CD8-positive, alpha-beta memory T cell (primary cell): ENCODE results near the gene AUTS2. TPM values are rescaled to one million over a fixed set of nuclear protein-coding genes. Genes with fewer than 3 reads are reported as not detected.

Source experiments
- CTCF ChIA-PET: fragments of 350-600 bp; sonication (Branson Sonifier 250); formaldehyde crosslinking; loops from one replicate; lab custom pipeline; 2021; ENCODE audit warnings: antibody characterized with exemption; lab: Charles Lee
- POLR2A ChIA-PET: fragments of 350-600 bp; sonication (Branson Sonifier 250); formaldehyde crosslinking; loops from one replicate; lab custom pipeline; 2021; ENCODE audit warnings: antibody characterized with exemption; lab: Charles Lee
- DNase-seq, 5 donors: peaks; one replicate each; pipeline versions ENCODE4 v3.0.0 to v3.0.0-alpha.2; 2020 to 2022; ENCODE audit warnings: mixed read lengths in 1 of 5
- H3K27ac ChIP-seq: one replicate; pipeline ENCODE4 v1.7.0; 2013; ENCODE audit warnings: low read depth, mild to moderate bottlenecking, low read length, moderate library complexity
- H3K27me3 ChIP-seq: 2 replicates; pipeline ENCODE4 v1.7.0; 2013; ENCODE audit warnings: low read length, mild to moderate bottlenecking; ENCODE audit not compliant: insufficient read depth, poor library complexity, severe bottlenecking
- H3K36me3 ChIP-seq: 2 replicates; pipeline ENCODE4 v1.7.0; 2013; ENCODE audit warnings: mild to moderate bottlenecking, low read length, moderate library complexity; ENCODE audit not compliant: insufficient read depth
- H3K4me1 ChIP-seq: 2 replicates; pipeline ENCODE4 v1.7.0; 2013; ENCODE audit warnings: mild to moderate bottlenecking, low read length, moderate library complexity; ENCODE audit not compliant: insufficient read depth
- H3K4me3 ChIP-seq: 2 replicates; pipeline ENCODE4 v1.7.0; 2013; ENCODE audit warnings: mild to moderate bottlenecking, low read length
- H3K9me3 ChIP-seq: 2 replicates; pipeline ENCODE4 v1.7.0; 2013; ENCODE audit warnings: mild to moderate bottlenecking, low read length
- H3K27ac Mint-ChIP-seq, 8 donors: one replicate each; pipeline ENCODE4 v1.8.0; 2020 to 2021; ENCODE audit warnings: mixed read lengths in 8 of 8, mild to moderate bottlenecking in 6 of 8, inconsistent platforms in 3 of 8, moderate library complexity in 3 of 8
- H3K27me3 Mint-ChIP-seq, 2 donors: one replicate each; pipeline ENCODE4 v1.8.0; 2020 to 2021; ENCODE audit warnings: mixed read lengths in 2 of 2, mild to moderate bottlenecking in 1 of 2, moderate library complexity in 1 of 2
- H3K36me3 Mint-ChIP-seq, 3 donors: one replicate each; pipeline ENCODE4 v1.8.0; 2020 to 2021; ENCODE audit warnings: mixed read lengths in 3 of 3, inconsistent platforms in 1 of 3, mild to moderate bottlenecking in 1 of 3
- H3K4me1 Mint-ChIP-seq, 3 donors: one replicate each; pipeline ENCODE4 v1.8.0; 2020 to 2021; ENCODE audit warnings: mixed read lengths in 3 of 3, inconsistent platforms in 1 of 3, mild to moderate bottlenecking in 1 of 3
- H3K4me3 Mint-ChIP-seq, 7 donors: one replicate each; pipeline ENCODE4 v1.8.0; 2020 to 2021; ENCODE audit warnings: mixed read lengths in 7 of 7, mild to moderate bottlenecking in 6 of 7, moderate library complexity in 4 of 7, inconsistent platforms in 2 of 7
- H3K9me3 Mint-ChIP-seq, 5 donors: one replicate each; pipeline ENCODE4 v1.8.0; 2020 to 2022; ENCODE audit warnings: mixed read lengths in 5 of 5, mild to moderate bottlenecking in 3 of 5, moderate library complexity in 2 of 5, inconsistent platforms in 1 of 5
- polyA plus RNA-seq: library from polyadenylated mRNA; unstranded; fragments of 300-500 nt; fragmentation: Illumina TruSeq; gene quantifications from one replicate; pipeline ENCODE4 v1.2.3, GENCODE V29; 2021
- total RNA-seq, 2 experiments: library from RNA; stranded (reverse); gene quantifications; one replicate each; pipeline ENCODE4 v1.2.3, GENCODE V29; 2021

The AUTS2 gene
- total and polyA plus RNA-seq, 3 experiments from 2014 or later, result 4.4 to 9.9 (median 5.3) TPM

- Histone ChIP-seq H3K9me3 (no peaks in the 10 kb centered on the region), H3K4me1 (no peaks in the 10 kb centered on the region), H3K4me3 (no peak overlapping the region), H3K27me3 (no peaks in the 10 kb centered on the region), H3K36me3 (no peaks in the 10 kb centered on the region), H3K27ac (no peak overlapping the region)
- CTCF ChIA-PET, result no interaction called here
- Mint-ChIP-seq H3K27ac (no peak overlapping the region), H3K4me1 (no peaks in the 10 kb centered on the region), H3K27me3 (peaks cover 3 to 10% of the 10 kb centered on the region in 2 donors), H3K9me3 (peaks cover 0 to 4% (median 0%) of the 10 kb centered on the region in 5 donors), H3K36me3 (no peaks in the 10 kb centered on the region), H3K4me3 (no peak overlapping the region)
- POLR2A ChIA-PET, result no interaction called here
- no peak for DNase-seq
Measured at GRCh38 chr7:69989551-69989950, 391.3 kb downstream of the AUTS2 start.

DNA sequence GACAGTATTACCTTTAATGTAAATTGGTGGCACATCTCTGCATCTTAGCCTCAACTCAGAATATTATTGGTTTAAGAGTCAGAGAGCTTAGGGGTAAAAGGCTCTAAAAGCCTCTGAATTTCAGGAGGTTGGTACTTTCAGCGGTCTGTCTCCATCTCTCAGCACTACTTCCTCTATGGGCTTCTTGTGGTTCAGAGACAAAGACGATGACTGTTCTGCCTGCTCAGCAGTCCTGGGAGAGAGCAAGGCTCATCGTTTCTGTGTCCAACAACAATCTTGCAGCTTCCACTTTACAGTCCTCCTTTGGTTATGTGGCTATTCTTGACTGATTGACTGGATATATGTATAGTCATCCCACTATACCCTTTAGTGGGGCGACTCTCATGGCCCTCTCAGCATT is 394.7 kb downstream of the AUTS2 start:
- DNase-seq, result no peak
- H3K36me3 ChIP-seq, result no peaks in the 10 kb centered on the region
- Mint-ChIP-seq H3K9me3 (no peaks in the 10 kb centered on the region), H3K27ac (no peak overlapping the region), H3K36me3 (no peaks in the 10 kb centered on the region), H3K4me3 (no peak overlapping the region), H3K27me3 (peaks cover 5 to 8% of the 10 kb centered on the region in 2 donors), H3K4me1 (no peaks in the 10 kb centered on the region)
- H3K4me1 ChIP-seq, result no peaks in the 10 kb centered on the region
- H3K9me3 ChIP-seq, result no peaks in the 10 kb centered on the region
- H3K4me3 ChIP-seq, result no peak overlapping the region
- H3K27ac ChIP-seq, result no peak overlapping the region
- POLR2A ChIA-PET, result no interaction called here
- H3K27me3 ChIP-seq, result no peaks in the 10 kb centered on the region
- CTCF ChIA-PET, result no interaction called here

GRCh38 chr7:69994218-69994617 is 395.9 kb downstream of the AUTS2 start:
- Mint-ChIP-seq H3K27ac (peak overlapping the region in 1 of 8 donors; percentile 48), H3K9me3 (no peaks in the 10 kb centered on the region), H3K27me3 (peaks cover 2 to 7% of the 10 kb centered on the region in 2 donors), H3K36me3 (no peaks in the 10 kb centered on the region), H3K4me1 (no peaks in the 10 kb centered on the region), H3K4me3 (no peak overlapping the region)
- no peak overlapping the region for H3K27ac ChIP-seq
- H3K36me3 ChIP-seq, result no peaks in the 10 kb centered on the region
- H3K9me3 ChIP-seq, result no peaks in the 10 kb centered on the region
- no peak overlapping the region for H3K4me3 ChIP-seq
- CTCF ChIA-PET, result no interaction called here
- DNase-seq, result no peak
- H3K27me3 ChIP-seq, result no peaks in the 10 kb centered on the region
- POLR2A ChIA-PET, result no interaction called here
- no peaks in the 10 kb centered on the region for H3K4me1 ChIP-seq

DNA sequence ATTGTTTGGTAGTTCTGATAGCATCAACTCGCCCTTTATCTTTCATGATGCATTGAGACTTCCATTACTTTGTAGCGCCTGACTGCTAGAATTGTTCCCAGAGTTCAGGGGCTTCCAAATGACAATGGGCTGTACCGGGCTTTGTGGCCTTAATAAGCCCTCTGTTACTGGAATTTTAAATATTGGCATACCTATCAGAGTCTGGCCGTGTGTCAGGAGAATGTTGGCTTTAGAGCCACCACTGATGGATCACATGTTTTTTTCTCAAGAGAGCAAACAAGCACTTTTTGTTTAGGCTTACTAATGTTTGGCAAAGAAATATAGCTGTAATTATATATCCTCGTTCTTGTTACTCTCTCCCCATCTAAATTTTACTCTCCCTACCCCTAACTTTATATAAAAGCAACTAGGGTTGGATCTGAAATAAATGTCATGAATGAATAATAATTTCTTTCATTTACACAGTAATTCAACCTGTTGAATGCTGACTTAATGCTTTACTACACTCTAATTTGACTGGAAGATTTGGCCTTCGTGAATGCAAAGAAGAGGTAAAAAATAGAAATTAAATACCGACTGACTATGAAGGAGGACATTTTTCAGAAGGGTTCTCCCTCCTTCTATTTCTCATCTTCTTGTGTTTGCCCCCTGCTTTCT is 396.7 kb downstream of the AUTS2 start:
- H3K4me1 ChIP-seq, result no peaks in the 10 kb centered on the region

GRCh38 chr7:69996121-69996520 is 397.8 kb downstream of the AUTS2 start:
- ChIA-PET CTCF (no interaction called here), POLR2A (no interaction called here)
- no peak overlapping the region for H3K27ac Mint-ChIP-seq
- H3K4me3 Mint-ChIP-seq, result no peak overlapping the region
- no peaks in the 10 kb centered on the region for H3K4me1 ChIP-seq
- no peaks in the 10 kb centered on the region for H3K36me3 Mint-ChIP-seq
- H3K4me3 ChIP-seq, result no peak overlapping the region
- no peaks in the 10 kb centered on the region for H3K9me3 Mint-ChIP-seq
- no peak for DNase-seq
- H3K4me1 Mint-ChIP-seq, result no peaks in the 10 kb centered on the region
- H3K36me3 ChIP-seq, result no peaks in the 10 kb centered on the region
- H3K27me3 ChIP-seq, result no peaks in the 10 kb centered on the region
- H3K9me3 ChIP-seq, result no peaks in the 10 kb centered on the region
- no peak overlapping the region for H3K27ac ChIP-seq
- H3K27me3 Mint-ChIP-seq, result peaks cover 0 to 2% of the 10 kb centered on the region in 2 donors

More for the DNA sequence above, 396.7 kb downstream of the AUTS2 start:
- Mint-ChIP-seq H3K36me3 (no peaks in the 10 kb centered on the region), H3K27ac (no peak overlapping the region), H3K27me3 (peaks cover 2 to 4% of the 10 kb centered on the region in 2 donors), H3K9me3 (no peaks in the 10 kb centered on the region), H3K4me3 (no peak overlapping the region), H3K4me1 (no peaks in the 10 kb centered on the region)
- CTCF ChIA-PET, result no interaction called here
- Histone ChIP-seq H3K27ac (no peak overlapping the region), H3K36me3 (no peaks in the 10 kb centered on the region), H3K9me3 (no peaks in the 10 kb centered on the region), H3K4me3 (no peak overlapping the region), H3K27me3 (no peaks in the 10 kb centered on the region)
- no peak for DNase-seq
- POLR2A ChIA-PET, result no interaction called here

DNA sequence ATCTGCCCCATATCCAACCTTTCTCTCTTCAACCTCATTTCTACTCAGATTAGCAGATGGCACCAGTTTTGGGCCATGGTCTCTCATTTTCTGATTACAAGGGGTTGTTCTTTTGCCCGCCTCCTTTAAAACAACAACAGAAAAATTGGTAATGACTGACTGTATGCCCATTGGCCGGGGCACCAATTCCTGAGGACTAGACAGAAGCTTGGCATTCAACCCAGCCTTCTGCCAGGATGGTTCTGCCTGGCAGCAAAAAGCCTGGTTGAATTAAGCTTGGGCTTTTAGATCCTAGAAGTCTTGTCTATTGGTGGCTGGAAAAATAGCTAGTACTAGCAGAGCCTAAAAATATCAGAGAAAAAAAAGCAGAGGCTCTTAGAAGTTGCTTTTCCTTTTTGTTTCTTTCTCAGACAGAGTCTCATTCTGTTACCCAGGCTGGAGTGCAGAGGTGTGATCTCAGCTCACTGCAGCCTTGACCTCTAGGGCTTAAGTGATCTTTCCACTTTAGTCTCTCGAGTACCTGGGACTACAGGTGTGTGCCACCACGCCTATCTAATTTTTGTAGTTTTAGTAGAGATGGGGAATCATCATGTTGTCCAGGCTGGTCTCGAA is 402.6 kb downstream of the AUTS2 start:
- no peak overlapping the region for H3K4me3 Mint-ChIP-seq
- CTCF ChIA-PET, result no interaction called here
- no peaks in the 10 kb centered on the region for H3K9me3 Mint-ChIP-seq
- H3K27me3 Mint-ChIP-seq, result peaks cover 0 to 3% of the 10 kb centered on the region in 2 donors
- no peaks in the 10 kb centered on the region for H3K36me3 ChIP-seq
- no peak overlapping the region for H3K4me3 ChIP-seq
- H3K27ac Mint-ChIP-seq, result no peak overlapping the region
- no peaks in the 10 kb centered on the region for H3K4me1 ChIP-seq
- peaks cover 0 to 1% (median 0%) of the 10 kb centered on the region in 3 donors for H3K4me1 Mint-ChIP-seq
- DNase-seq, result no peak
- no peak overlapping the region for H3K27ac ChIP-seq
- no peaks in the 10 kb centered on the region for H3K36me3 Mint-ChIP-seq
- H3K27me3 ChIP-seq, result no peaks in the 10 kb centered on the region
- H3K9me3 ChIP-seq, result no peaks in the 10 kb centered on the region
- POLR2A ChIA-PET, result no interaction called here

GRCh38 chr7:70005480-70005879 is 407.2 kb downstream of the AUTS2 start:
- H3K27ac ChIP-seq, result no peak overlapping the region
- Mint-ChIP-seq H3K27ac (no peak overlapping the region), H3K36me3 (no peaks in the 10 kb centered on the region), H3K4me1 (peaks cover 3 to 11% (median 7%) of the 10 kb centered on the region in 3 donors), H3K4me3 (no peak overlapping the region), H3K9me3 (no peaks in the 10 kb centered on the region), H3K27me3 (peaks cover 9 to 14% of the 10 kb centered on the region in 2 donors)
- H3K36me3 ChIP-seq, result no peaks in the 10 kb centered on the region
- H3K27me3 ChIP-seq, result no peaks in the 10 kb centered on the region
- H3K9me3 ChIP-seq, result no peaks in the 10 kb centered on the region
- DNase-seq, result no peak
- H3K4me1 ChIP-seq, result no peaks in the 10 kb centered on the region
- POLR2A ChIA-PET, result no interaction called here
- H3K4me3 ChIP-seq, result no peak overlapping the region
- CTCF ChIA-PET, result no interaction called here

- Mint-ChIP-seq H3K4me1 (peaks cover 3 to 11% (median 7%) of the 10 kb centered on the region in 3 donors), H3K36me3 (no peaks in the 10 kb centered on the region), H3K4me3 (no peak overlapping the region), H3K27ac (no peak overlapping the region), H3K27me3 (peaks cover 9 to 14% of the 10 kb centered on the region in 2 donors), H3K9me3 (no peaks in the 10 kb centered on the region)
- Histone ChIP-seq H3K4me1 (no peaks in the 10 kb centered on the region), H3K4me3 (no peak overlapping the region), H3K27me3 (no peaks in the 10 kb centered on the region), H3K9me3 (no peaks in the 10 kb centered on the region), H3K27ac (no peak overlapping the region), H3K36me3 (no peaks in the 10 kb centered on the region)
- ChIA-PET CTCF (no interaction called here), POLR2A (no interaction called here)
- DNase-seq, result no peak
Measured at GRCh38 chr7:70005891-70006260, 407.6 kb downstream of the AUTS2 start.
